ENCODE measurements around the gene PARP16.
"Not testable (repeated sequence)": the region's sequence is repeated elsewhere in the genome, so short reads cannot be mapped to it uniquely, and the experiment has no call there.

Gene PARP16

DNA sequence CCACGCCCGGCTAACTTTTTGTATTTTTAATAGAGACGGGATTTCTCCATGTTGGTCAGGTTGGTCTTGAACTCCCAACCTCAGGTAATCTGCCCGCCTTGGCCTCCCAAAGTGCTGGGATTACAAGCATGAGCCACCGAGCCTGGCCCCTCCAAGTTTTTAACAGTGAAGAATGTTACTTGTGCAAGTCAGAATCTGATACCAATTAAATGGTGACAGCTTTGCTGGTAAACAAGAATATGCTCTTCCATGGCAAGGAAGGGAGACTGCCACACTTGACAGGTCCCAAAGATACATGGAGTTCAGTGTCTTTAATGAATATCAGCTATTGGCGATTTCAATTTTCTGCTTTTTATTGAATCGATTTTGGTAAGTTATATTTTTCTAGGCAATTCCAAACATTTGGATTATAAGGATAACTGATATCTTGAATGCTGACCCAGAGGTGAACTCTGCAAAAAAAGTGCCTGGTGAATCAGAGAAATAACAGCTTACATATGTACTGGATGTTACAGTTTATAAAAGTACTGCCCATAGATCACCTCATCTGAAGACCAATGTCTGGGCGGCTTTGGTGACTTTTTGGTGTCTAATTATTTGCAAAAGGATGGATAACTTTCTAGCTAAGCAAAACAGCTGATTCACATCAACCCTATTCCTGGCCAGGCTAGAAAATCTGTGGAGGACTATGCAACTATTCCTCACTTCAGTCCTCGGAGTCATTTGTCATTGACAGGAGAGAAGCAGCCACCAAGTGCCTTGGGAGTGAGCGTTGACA, 1.2 kb downstream of the PARP16 start:
- DNase-seq (ENCODE audit: insufficient read length, low spot score), result no peak
- no peak for FAIRE-seq

DNA sequence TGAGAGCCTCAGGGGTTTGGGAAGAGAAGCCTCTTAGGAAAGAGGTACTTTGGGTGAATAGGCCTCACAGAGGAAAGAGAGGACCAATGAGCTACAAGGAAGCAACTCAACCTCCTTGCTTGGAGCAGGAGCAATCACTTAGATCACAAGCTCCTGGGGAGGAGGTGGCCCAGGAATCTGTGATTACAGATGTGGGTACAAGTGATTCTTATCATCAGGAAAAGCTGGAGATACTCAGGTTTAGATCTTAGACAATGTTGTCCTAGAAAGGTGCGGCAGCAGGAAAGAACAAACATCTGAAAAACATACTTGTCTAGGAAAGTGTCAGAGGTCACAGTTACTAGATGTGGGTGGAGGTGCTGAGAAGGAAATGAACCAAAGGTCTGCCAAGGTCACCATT, 8.2 kb downstream of the PARP16 start:
- FAIRE-seq, result no peak
- DNase-seq (ENCODE audit: insufficient read length, low spot score), result no peak

DNA sequence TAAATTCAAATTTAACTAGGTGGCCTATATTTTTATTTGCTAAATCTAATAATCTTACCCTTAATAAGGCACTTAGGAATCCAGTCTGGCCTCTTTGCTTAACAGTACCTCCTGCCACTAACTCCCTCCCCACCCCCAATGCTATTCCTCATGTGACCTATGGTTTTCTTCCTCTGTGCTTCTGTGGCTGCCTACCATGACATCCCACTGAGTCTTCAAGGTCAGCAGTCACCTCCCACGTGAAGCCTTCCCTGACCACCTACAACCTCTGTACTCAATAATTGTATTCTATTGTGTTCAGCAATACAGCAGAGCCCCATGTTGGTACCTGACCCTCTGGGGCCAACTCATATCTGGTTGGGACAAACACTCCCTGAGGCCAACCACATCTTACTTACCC, 9.7 kb downstream of the PARP16 start:
- FAIRE-seq (no peak), DNase-seq (ENCODE audit: insufficient read length, low spot score) (no peak)

DNA sequence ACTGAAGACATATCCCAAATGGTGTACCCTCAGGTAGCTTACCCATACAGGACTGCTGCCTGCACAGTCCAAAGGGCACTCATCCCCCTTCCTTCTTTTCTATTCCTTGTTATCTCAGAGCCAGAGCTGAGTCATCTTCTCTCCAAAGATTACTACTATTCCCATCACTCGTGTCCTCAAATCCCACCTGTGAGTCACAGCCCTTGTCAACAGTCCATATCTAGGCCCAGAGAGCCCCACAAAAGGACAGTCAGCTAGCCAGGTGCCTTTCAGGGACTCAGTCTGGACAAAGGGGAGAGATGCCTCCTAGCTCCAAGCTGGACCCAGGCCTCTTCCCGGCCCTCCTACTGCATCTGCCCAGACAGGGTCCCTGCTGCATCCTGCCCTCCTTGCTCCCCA, 11.0 kb downstream of the PARP16 start:
- peak; percentile 41 for DNase-seq (ENCODE audit: insufficient read length, low spot score)
- FAIRE-seq, result no peak

DNA sequence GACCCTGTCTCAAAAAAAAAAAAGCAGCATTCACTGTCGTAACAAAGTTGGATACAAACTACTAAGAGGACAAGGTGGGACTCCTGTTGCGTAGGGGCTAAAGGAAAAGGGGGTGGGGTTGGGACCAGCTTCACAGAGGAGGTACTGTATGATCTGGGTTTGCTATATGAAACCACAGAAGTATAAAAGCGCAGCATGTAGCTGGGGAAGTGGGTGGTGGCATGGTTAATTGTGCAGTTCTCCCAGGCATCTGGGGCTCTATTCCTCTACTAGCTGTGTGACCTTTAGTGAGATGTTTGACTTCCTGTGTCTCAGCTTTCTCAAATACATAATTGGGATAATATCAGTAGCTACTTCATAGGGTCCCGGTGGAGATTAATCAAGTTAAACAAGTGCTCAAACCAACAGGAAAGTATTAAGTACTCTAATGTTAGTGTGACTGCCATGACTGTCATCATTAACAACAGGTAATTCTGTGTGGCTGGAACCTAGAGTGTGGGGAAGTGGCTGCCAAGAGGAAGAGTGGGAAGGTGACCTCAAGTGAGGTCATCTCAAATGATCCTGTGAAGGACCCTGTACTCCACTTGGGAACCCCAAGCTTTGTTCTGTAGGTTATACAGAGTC, 11.5 kb downstream of the PARP16 start:
- no peak for FAIRE-seq
- no peak for DNase-seq (ENCODE audit: insufficient read length, low spot score)

DNA sequence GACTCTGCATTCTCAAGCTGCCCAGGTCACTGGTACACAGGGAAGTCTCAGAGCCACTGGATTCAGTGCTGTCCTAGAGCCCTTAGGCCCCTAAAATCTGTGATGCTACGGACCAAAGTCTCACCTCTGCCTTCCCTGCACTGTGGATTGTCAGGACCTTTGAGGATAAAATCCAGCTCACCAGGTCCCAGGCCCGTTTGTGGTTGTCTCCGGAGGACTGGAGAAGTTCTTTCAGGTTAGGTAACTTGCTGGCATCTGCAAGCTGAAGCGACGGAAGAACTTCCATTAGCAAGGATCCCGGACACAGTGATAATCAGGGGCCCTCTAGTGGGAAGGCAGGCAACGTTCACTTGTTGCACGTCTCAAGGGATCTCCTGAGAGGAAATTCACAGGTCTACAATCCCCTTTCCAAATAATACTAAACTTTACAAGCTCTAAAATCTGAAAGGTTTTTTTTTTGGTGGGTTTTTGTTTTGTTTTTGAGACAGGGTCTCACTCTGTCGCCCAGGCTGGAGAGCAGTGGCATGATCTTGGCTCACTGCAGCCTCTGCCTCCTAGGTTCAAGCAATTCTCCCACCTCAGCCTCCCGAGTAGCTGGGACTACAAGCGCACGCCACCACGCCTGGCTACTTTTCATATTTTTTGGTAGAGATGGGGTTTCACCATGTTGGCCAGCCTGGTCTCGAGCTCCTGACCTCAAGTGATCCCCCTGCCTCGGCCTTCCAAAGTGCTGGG, 15.7 kb downstream of the PARP16 start:
- peak; percentile 63 for DNase-seq (ENCODE audit: insufficient read length, low spot score)
- not testable (repeated sequence) for FAIRE-seq

DNA sequence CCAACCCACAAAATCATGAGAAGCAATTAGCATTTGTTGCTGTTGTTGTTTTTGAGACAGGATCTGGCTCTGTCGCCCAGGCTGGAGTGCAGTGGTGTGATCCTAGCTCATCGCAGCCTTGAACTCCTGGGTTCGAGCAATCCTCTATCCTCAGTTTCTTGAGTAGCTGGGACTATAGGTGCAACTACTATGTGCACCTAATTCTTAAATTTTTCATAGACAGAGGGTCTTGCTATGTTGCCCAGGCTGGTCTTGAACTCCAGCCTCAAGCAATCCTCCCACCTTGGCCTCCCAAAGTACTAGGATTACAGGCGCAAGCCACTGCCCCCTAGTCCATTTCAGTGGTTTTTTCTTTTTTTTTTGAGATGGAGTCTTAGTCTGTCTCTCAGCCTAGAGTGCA, 18.3 kb downstream of the PARP16 start:
- DNase-seq (ENCODE audit: insufficient read length, low spot score) (no peak), FAIRE-seq (no peak)

DNA sequence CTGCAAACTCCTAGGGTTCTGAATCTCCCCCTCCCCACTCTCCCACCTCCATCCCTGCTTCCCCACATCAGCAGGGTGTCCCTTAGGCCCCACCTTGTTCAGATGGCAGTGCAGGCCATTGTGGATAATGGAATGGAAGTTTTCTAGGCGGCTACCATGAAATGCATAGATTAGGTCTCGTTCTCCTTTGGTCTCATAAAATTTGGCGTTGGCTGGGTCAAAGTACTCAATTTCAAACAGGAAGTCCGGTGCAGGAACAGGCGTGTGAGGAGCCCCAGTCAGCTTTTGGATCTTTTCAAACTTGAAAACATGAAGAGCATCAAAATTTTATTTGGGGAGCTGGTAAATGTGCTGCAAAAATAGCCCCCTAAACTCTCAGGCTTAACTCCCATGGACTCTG, 20.2 kb downstream of the PARP16 start:
- DNase-seq (ENCODE audit: insufficient read length, low spot score) (no peak), FAIRE-seq (no peak)

DNA sequence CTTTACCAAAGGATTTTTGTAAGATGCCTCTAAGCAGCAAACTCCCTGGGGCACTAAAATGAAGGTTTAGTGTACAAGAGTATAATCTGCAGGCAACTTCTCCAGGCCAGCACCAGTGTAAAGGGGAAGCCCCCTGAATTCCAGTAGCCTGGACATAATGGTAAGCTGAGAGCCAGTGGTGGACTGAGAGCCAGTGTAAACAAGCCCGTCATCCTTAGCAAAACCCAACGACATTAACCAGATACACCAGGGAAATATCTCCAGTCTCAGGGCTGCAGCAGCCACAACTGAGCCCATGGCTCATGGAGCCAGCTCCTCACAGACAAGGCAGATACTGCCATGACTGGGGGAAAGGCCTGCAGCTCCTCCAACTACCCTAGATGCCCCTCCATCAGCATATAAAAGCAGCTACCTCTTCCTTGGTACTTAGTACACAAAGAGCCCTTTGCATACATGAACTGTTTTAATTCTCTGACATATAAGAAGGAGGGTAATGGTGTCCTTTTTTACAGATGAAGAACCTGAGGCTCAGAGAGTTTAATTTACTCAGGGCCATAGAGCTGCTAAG, 21.7 kb downstream of the PARP16 start:
- no peak for FAIRE-seq
- no peak for DNase-seq (ENCODE audit: insufficient read length, low spot score)

DNA sequence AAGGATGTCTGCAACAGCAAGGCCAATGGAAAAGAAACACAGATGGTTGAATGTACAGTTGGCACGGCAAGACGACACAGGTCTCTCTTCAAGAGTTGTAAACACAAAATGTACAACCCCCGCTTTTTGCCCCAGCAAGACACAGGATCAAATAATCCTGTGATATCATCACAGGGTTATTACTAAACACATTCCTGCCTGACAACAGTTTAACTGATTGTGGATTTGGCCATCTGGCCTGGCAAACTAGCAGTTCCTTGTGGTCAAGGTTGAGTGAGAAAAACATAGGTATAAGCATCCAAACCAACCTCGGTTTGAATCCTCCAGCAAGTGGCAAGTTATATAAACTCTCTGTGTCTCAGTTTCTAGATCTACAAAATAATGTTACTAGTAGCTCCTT, 23.4 kb downstream of the PARP16 start:
- no peak for DNase-seq (ENCODE audit: insufficient read length, low spot score)
- no peak for FAIRE-seq

DNA sequence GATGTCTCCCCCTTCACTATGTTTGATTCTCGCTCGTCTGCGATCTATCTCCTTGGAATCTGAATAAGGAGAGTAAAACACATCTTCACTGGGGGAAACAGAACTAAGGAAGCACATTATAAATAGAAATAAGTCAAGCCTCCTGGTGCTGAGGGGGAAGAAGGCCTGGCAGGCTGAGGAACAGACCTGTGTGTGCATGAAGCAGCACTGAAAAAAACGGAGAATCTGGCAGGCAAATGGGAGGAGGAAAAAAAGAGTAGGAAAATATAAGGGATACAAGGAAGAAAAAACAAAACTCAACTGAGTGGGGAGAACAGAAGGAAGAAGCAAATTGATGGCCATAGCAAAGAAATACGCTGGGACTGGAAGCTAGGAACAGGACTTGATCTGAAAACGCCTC, 25.7 kb downstream of the PARP16 start:
- no peak for DNase-seq (ENCODE audit: insufficient read length, low spot score)
- FAIRE-seq, result no peak

DNA sequence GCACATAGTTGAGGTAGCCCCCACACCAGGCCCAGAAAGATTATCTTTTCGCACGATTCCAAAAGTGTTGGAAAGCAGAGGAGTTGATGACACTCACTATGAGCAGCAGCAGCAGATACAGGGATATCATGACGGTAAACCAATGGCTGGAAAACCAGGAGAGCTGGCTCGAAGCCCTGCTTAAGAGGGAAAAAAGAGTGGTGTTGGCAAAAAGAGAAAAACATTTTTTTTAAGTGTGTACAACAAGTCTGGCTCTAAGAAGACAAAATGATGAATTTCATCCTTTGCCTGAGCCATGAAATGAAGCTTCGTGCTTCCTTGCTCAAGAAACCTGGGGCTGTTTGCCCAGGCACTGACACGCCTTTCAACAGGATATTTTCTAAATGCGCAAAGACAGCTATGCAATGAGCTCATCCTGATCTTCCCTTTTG, 27.3 kb downstream of the PARP16 start:
- FAIRE-seq, result no peak

DNA sequence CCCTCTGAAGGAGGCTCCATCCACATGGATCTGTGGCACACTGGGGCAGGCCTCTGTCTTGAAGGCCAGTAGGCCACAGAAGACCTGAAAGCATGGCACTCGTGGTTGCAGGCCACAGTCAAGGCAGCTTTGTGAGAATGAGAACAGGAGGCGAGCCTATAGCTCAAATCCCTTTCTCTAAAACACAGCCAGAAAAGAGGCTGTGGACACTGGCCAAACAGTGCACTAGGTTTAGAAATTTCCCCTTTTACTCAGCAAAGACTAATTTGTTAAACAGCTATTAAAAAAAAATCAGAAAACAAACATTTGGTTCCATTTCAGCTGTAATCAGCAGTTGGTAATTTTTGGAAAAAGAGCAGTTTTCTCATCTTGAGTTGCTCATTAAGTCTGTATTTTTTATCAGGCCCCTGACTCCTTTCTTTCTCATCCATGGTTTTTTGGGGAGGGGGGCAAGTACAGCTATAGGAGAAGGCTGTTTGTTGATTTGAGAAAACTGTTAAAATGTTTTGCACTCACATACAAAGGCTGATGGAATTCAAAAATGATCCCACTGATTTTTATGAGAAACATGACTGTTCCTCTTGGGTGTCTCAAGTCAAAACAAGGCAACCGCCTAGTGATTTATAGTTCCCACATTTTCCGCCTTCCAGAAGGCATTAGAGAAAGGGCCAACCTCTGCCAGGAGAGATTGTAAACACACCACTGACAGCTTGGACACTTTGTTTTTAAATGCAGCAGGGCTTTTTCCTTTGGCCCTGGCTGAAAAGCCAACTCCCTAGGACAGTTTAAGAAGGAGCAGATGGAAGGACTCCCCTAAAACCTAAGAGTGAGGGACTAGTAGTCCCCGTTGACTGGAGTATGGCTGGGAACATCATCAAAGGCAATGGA, 28.1 kb downstream of the PARP16 start:
- FAIRE-seq (no peak), DNase-seq (ENCODE audit: insufficient read length, low spot score) (no peak)

More for the DNA sequence above, 27.3 kb downstream of the PARP16 start:
- DNase-seq (ENCODE audit: insufficient read length, low spot score), result no peak

DNA sequence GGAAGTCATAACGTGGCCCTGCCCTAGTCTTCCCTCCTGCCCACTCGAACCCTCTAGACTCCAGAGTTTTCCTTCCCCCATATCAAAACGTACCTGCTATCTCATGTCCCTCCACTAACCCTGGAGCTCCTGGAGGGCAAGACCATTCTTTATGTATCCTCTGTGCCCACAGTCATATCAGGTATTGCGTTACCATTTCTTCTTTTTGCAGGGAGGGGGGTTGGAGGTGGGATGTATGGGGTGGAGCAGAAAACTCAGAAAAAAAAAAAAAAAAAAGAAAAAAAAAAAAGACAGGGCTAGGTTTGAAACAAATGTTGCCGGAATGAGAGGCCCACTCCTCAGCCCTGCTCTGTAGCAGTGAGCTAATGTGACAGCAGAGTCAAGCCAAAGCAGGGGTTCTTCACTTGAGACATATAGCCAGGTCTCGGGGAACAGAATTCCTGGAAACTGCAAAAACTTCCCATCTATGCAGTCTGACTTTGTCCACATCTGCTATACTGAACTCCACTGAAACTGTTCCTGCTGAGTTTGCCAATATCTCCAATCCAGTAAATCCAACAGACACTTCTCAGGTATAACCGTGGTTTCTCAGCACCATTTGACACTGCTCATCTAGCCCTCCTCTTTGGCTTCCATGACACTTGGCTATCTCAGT, 31.1 kb downstream of the PARP16 start:
- DNase-seq (ENCODE audit: insufficient read length, low spot score) (no peak), FAIRE-seq (no peak)

DNA sequence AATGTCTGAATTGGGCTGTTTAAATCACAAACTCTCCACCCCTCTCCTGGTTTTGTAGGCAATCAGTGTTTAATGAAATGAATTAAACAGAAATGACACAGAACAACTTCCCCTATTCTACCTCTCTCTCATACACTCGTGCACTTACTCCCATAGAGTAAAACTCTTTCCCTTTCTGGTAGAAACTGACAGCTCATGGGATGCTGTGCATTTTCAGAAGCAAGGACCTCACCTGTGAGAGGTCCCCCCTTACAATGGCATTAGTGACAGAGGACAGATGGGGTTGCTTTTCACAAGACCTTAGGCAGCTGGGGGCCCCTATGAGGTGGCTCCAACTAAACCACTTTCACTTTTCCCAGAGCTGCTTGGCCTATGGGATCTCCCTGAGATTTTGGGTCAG, 31.9 kb downstream of the PARP16 start:
- no peak for DNase-seq (ENCODE audit: insufficient read length, low spot score)

DNA sequence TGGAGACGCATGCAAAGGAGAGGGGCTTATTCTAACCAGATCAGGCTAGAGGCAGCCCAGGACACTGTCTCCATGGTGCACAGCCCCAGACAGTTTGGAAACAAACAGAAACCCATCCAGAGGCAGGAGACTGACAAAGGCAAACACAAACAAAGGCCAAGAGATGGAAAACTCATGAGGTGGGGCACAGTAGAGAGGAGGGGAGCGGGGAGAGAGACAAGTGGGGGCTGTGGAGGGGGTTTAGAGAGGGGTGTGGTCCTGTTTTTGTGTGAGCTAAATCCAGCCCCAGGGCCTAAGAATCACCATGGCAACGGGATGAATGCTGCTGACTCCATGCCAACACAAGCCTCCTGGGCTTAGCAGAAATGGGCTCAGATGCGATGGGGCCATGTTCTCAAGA, 32.3 kb downstream of the PARP16 start:
- FAIRE-seq (no peak), DNase-seq (ENCODE audit: insufficient read length, low spot score) (no peak)

More for the DNA sequence above, 31.9 kb downstream of the PARP16 start:
- no peak for FAIRE-seq

DNA sequence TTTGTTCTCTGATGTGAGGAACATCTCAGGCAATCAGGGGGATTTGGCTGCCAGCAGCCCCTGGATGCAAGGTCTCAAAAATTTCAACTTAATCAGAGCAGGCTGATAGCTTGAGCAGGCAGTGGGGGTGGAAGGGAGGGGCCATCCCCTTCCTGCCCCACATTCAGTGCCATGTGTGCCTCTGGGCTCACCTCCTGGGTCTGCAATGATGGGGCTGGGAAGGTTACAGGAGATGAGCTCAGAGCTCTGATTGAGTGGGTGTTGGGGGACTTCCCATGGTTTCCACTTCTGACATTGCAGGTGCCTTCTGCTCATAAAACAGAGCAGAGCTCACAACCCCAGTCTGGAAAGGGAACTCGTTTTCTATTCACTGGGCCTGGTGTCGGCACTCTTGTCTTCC, 37.0 kb downstream of the PARP16 start:
- no peak for DNase-seq (ENCODE audit: insufficient read length, low spot score)
- no peak for FAIRE-seq

DNA sequence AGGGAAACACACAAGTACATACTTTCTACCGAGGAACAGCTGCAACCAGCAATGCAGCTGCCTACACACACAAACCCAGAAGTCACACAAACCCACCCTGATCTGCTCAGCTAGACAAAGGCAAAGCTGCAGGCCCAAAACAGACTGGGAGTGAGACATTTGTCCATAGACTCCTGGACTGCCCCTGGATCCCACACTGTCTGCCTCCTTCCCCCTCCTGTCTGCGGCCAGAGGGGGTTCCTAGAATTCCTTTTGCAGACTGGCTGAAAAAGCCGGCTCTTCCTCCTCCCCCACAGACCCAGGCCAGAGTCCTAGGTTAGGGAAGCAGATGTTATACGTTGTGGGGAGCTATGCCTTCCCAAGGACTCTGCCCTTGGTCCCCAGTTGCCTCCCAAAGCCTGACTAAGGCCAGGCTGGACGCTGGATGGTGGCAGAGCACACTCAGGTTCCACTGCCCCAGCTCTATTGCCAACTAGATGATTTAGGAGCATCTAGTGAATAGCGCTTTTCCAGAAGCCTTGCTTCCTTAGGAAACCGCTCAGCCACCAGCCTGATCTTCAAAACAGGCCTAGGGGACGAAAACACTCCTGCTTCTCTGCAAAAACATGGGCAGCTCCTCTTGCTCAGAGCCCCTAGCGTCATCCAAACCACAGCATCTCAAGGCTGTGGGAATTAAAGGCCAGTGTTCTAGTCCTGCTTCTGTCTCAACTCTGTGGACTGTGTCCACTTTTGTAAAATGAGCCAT, 38.0 kb downstream of the PARP16 start:
- DNase-seq (ENCODE audit: insufficient read length, low spot score), result no peak
- no peak for FAIRE-seq

DNA sequence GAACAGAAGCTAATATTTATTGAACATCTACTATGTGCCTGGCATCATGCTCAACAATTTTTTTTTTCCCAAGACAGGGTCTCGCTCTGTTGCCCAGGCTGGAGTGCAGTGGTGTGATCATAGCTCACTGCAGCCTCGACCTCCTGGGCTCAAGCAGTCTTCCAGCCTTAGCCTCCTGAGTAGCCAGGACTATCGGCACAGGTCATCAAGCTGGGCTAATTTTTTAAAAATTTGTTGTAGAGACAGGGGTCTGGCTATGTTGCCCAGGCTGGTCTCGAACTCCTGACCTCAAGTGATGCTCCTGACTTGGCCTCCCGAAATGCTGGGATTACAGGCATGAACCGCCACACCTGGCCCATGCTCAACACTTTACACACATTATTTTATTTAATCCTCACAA, 39.7 kb downstream of the PARP16 start:
- DNase-seq (ENCODE audit: insufficient read length, low spot score) (no peak), FAIRE-seq (no peak)
